CD4-positive, alpha-beta T cell treated with Interleukin-6 at 100 ng/mL for 8 hours (primary cell): ENCODE results near the gene RYR3.

Experiments
- DNase-seq: peaks from one replicate; pipeline ENCODE4 v3.0.0-alpha.2; 2020; ENCODE audit warnings: mixed read lengths, low spot score

The RYR3 gene

DNA sequence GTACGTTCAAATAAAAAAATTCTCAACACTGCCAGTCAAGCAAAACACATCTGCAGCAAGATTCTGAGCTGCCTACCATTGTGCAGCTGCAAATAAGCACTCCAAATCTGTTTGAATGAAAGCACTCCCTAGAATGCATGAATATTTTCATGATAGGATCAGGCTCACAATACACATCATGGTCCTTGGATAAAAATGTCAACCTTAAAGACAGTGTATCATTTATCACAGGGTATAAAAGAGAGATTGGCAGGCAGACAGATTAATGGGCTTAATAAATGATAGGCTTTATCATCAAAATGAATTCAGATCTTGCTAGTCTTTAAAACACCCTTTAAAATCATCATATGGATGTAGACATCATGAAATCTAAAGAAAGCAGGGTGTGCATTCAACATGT, 9.2 kb downstream of the RYR3 start:
- DNase-seq, result no peak

DNA sequence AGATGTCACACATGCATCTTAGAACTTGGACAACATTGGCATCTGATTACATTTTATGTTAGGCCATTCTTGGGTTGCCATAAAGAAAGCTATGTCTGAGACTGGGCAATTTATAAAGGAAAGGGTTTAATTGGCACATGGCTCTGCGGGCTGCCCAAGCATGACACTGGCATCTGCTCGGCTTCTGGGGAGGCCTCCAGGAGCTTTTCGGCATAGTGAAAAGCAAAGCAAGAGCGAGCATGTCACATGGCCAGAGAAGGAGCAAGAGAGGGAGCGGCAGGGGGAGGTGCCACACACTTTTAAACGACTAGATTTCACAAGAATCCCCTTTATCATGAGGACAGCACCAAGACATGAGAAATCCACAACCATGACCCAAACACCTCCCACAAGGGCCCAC, 11.3 kb downstream of the RYR3 start:
- DNase-seq, result no peak

DNA sequence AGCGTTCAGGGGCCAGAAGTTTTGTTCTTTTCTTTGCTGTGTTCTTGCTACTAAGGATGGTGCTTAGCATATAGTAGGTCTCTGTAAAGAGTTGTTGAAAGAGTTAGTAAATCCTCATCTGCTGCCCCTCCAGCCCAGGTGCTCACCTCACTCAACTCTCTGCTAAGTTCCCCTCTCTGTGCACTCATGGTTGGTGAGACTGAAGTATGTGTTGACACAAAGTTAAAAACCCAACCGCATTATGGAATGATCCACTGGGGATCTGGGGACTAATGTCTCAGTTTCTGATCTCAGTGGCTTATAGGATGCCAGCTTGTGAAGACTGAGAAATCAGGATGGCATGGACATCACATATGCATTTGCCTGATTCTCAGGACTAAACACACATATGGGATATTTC, 13.8 kb downstream of the RYR3 start:
- DNase-seq, result no peak

DNA sequence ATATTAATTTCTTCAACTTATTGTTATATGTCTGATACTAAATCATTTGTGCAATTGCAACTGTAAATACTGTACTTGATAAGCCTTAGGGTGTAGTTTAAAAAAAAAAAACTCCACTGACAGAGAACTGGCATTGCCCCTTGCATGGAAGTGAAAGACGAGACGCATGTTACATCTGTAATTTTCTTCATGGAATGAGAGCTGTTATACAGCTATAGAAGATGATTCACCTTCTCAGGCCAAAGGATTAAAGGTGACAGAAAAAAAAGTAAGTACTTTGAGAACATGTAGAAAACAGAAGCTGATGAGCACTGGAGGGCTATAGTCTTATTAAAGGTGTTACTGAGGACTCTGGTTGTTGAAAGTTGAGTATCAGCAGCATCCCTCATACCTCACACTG, 16.1 kb downstream of the RYR3 start:
- no peak for DNase-seq

DNA sequence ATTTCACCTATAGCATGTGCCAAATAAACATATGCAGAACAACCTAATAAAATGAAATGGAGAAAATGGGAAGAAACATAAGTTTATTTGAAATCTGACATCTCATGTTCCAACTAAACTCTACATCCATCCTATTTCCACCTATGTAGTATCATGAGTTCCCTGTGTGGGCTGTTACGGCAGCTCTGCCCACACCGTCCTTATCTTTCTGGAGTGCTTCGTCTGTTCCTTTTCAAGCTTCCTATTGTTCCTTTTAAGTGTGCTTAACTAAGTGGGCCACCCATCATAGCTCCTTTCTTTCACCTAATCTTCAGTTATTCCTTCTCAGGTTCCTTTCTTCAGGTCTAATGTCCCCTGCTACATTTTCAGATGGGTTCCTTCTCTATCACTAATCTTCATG, 17.3 kb downstream of the RYR3 start:
- no peak for DNase-seq

DNA sequence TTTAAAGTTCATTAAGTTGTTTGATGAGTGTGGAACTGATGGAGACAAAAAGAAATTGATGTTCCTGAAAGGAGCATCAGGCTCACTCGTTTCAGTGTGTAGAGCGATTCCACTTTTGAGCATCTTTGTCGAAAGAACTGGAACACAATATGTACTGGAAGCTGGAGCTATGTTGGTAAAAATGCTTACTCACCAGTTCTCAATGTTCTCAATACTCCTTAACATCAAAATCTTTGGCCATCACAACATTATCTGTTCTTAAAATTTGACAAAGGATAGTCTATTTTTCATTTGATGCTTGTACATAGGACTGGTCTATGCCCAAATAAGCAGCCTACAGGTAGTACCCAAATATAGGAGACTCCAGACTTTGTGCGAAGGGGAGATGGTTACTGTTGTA, 18.7 kb downstream of the RYR3 start:
- DNase-seq, result no peak

DNA sequence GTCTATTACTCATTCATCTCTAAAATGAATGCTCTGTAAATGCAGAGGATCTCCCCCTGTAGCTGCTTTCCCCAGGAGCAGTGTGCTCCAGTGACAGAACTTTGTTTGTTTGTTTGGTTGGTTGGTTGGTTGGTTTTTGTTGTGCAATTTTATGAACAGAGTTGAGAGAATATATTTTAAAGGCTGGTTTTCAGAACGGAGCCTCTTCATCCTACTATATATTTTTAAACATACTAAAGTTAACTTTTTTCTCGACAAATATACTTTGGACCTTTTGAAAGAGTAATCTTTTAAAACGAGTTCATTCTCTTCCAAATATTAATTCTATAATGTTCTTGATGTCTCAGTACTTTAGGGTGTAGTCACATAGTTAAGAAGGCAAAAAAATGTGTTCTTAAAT, 20.2 kb downstream of the RYR3 start:
- DNase-seq, result no peak

DNA sequence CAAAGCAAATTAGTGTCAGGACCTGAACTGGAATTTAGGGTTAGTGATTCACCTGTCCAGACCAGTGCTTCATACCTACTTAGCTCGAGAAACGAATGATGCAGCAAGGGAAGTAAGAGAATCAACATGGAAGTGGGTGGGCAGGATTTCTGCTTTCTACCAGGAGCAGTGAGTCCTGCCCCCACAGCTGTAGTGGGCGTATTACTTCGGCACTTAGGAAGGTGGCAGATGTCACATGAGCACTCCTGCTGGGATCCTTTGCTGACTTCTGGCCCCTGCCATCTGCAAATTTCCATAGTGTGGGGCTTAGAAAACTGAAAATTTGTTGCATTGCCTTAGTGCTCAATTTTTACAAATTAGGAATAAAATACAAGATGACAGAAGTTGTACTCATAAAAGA, 31.2 kb downstream of the RYR3 start:
- DNase-seq, result no peak

DNA sequence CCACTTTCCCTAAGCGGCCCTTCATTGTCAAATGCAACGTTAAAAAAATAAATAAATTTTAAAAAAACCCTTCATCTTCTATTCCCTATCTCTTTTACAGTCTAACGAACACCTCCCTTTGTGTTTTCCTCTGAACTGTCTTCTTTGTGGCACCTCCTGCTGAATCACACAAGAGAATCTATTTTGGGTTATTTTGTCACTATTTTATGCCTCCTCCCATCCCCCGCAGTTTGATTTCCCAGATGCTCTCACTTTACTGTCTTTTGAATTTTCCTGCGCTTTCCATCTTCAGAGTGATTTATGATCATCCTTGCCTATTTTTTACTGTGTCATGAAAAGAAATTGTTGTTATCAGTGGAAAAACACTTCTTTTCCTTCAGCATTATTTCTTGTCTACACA, 32.5 kb downstream of the RYR3 start:
- no peak for DNase-seq

DNA sequence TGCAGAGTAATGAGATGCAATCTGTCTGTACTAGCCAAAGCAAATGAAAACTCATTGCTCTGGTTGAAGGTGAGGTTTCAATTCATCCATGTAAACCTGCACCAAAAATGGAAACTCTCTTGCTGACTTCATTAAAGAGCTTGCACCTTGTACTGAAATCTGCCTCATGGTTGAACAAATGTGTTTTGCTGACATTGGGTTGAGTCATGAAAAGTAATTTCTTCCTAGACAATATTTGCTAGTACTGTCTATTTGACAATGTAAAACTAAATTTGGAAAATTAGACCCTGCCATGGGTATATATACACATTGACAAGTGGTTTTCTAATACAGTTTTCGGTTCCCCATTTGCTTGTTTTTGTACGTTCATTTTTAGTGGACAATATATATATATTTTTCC, 33.3 kb downstream of the RYR3 start:
- DNase-seq, result no peak

DNA sequence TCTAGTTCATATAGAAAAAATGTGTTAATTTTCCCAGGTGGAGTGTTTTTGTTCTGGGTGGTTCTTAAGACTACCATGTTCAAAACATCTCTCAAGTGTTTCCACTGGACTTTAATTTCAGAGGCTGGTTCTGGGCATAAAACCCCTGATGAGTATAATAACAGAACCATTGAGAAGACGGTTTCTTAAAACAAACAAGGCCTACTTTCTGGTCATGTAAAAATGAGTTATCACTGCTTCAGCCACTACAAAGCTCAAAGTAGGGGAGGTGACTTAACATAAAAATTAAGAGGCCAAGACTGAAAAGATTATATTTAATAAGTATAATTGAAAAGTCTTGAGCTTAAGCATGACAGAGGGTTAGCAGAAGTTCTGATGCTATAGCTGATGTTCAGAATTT, 33.8 kb downstream of the RYR3 start:
- DNase-seq, result no peak

DNA sequence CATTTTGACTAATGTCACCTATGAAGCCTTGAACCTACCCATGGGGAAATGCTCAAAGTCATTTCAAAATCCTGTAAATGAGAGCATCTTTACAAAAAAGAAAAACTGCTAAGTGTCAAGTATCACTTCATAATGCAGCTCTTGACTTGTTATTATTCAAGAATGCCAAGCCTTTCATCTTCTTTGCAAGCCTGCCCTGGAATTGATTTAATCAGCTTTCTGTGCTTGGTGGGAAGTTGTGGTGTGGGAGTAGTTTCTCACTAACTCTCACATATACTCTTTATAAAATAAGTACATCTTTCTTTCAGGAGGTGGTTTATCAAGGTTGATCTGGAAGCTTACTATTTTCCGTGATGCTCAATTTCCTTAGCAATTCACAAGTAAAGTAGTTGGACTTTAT, 43.6 kb downstream of the RYR3 start:
- no peak for DNase-seq

DNA sequence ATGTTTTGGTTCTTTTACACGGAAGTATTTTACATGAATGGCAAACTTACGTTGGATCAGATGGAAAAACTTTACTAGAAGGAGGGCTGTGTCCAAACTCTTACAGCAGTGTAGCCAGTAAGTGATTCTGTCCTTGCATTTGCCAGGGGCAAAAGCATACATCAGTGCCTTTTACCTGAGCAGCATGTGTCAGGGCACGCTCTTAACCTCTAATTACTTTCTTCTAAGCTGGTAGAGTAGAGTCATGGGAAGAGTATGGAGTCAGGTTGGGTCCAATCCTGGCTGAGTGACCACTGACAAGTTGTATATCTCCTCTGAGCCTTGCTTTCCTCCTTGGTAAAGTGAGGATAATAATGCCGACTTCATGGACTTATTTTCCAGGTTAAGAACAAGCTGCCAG, 47.1 kb downstream of the RYR3 start:
- DNase-seq, result no peak

DNA sequence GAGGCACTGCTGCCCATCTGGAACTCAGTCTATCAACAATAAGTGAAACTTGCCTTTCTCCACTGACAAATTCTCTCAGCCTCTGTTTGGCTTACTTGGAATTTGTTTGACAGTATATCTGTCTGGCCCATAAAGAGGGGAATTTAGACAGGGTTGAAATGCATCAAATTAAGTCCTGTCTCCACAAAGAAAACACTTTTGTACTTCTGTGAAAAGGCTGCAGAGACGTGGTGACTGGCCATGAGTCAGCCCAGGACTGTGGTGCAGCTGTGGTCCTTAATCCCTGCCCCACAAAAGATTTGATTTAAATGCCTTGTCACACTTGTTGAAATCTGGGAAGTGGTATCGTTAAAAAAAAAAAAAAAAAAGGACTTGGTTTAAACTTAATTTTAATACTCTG, 47.5 kb downstream of the RYR3 start:
- no peak for DNase-seq

DNA sequence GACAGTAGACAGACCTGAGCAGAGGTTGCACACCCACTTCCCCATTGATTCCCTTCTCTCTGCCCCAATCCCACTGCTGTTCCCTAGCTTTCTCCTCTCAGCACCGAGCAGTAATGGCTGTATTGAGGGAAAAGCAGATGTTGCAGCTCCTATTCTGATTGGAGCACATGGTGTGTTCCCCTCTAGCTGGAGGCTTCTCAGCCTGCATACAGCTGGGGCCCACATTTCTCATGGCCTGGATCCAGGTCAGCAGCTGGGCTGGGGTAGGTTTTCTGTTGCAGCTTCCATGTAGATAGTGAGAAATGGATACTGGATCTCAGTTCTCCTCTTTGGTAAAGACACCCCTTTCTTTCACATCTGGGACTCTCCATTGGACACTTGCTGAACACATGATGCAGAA, 50.1 kb downstream of the RYR3 start:
- DNase-seq, result no peak

DNA sequence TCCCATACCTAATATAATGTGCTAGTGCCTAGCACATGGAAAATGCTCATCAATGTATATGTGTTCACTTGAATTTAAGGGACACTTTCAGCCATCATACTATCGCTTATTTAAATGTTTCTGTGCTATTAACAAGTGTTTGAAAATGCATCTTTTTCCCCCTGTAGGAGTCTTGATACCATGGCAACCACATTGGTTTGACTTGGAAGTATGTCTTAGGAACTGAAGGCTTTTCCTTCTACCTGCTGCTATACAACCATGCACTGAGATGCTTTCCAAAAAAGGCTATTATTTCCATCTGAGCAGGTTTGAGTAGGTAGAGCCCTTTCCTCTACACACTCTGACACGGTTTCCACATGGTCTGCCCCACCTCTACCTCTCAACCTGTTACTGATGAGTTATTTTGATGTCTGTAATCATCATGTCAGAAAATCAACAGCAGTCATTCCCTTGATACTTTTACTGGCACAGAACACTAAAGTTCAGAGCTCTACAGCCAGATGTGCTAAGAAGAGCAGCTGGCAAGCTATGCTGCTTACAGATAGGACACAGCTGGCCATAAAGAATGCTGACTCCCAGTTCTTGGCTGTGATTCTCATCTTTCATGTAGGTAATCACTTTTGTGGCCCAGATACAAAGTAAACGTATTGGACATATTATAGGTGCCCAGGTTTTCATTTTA, 59.3 kb downstream of the RYR3 start:
- DNase-seq, result no peak

DNA sequence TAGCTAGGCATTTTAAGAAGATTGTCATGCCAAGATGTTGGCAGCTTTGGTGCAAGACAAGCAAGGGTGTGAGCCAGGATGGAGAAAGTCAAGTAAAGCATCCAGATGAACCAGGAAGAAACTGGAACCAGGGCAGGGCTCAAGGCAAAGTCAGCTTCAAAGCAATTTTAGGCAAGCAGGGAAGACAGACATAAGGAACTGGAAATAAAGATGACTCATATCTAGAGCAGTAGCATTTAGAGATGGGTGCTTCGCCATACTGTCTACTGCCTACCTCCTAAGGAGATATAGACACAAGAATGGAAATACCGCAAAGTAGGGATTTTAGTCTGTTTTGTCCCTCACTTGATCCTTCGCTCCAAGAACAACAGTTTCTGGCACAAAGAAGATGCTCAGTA, 59.9 kb downstream of the RYR3 start:
- DNase-seq, result no peak

DNA sequence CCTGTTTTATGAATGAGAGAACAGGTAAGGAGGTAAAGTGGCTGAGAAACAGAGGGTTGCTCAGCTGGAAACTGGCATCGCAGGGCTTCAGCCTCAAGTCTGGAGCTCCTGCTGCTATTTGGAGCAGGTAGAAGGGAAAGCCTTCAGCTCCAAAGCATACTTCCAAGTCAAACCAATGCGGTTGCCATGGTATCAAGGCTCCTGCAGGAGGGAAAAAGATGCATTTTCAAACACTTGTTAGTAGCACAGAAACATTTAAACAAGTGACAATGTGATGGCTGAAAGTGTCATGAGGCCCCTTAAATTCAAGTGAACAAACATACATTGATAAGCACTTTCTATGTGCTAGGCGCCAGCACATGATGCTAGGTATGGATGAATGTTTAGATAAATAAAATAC, 60.4 kb downstream of the RYR3 start:
- DNase-seq, result no peak

DNA sequence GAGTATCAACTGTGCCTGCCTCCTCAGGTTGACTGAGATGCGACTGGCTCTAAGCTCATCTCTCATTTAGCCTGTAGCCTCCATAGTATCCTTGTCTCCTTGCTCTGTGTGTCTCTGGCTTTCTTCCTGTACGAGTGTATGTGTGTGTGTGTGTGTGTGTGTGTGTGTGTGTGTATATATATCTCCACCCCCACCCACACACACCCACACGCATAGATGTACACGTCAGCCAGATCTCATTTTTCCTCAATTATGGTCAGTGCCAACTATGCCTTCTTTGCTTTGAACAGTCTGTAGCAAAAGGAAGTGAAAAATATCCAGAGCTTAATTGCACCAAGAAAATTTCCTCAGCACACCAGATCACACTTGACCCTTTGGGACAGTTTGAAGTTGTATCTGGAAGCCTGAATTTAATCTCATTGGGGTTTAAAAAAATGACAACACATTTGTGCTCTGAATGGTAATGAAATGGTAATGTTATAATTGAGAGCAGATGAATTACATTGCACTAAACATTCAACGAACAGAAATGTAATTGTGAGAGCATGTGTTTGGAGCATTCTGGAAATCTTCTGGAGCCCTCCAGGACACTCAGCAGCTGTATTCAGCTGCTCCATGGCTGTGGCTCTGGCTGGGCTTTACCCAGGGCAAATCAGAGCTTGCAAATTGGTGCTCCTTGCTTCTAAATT, 63.6 kb downstream of the RYR3 start:
- DNase-seq, result no peak

DNA sequence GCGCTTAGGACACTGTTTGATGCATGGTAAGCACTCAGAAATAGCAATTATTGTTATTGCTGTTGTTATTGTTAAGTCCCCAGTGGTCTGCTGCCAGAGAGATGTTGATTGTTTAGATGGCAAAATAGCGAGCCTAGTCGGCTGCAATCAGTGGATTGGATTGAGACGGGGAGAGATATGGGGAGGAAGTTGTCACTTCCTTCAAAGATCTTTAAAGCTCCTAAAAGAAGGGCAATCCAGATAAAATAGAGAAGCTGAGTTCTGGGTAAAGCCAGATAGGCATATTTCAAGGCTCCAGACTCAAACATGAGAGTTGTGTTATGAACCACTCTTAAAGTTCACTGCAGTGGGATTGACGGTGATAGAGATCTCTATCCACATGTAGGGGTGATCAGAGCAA, 64.5 kb downstream of the RYR3 start:
- no peak for DNase-seq

DNA sequence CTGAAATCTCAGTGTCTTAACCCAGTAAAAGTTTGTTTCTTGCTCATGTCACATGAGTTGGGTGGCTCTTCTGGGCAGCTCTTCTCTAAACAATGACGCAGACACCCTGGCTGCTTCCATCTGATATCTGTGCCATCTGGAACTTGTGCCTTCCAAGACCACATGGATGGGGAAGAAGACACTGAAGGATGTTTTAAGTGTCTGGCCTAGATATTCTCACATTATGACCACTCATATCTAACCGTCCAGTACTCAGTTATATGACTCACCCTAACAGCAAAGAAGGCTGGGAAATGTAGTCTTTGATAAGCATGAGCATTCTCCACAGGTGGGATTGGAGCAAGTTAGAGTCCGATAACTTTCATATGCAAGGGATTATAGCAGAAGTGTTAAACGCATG, 66.4 kb downstream of the RYR3 start:
- no peak for DNase-seq

DNA sequence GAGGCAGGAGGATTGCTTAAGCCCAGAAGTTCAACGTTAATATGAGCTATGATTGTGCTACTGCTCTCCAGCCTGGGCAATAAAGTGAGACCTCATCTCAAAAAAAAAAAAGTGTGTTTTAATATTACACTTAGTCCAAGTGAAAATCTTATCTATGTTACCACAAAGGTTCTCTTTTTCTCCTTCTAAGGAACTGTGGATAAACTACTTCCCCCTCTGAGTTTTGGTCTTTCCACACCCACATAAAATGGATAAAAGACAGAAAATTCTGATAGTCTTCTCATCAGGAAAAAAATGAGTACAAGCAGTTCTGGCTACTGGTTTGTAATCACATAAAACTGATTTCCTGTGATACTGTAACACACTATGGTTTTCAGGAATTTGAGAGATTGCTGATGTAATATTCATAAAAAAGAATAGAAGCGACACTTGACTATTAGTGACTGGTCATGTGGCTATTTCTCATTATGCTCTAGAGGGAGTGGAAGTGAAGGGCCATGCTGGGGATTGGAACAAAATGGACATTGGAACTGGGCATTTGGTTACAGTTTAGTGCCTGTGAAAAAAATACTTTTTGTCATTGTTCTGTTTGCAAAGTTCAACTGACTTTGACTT, 68.2 kb downstream of the RYR3 start:
- DNase-seq, result no peak

DNA sequence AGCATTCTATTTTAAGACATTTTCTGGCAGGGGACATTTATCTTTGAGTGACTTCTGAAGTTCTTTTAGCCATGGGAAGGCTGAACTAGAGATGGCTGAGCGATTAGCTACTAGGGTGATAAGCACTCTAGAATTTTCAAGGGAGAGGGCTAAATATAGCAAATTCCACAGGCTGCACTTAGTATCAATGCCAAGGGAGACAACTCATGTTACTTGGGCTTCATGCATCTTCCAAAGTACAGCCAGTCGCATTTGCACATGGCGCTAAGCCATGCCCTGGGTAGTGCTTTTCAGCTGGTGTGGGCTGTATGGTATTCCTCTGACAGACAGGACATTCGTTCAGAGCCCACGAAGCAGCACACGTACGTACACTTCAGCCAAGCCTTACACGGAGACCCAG, 69.6 kb downstream of the RYR3 start:
- DNase-seq, result no peak

DNA sequence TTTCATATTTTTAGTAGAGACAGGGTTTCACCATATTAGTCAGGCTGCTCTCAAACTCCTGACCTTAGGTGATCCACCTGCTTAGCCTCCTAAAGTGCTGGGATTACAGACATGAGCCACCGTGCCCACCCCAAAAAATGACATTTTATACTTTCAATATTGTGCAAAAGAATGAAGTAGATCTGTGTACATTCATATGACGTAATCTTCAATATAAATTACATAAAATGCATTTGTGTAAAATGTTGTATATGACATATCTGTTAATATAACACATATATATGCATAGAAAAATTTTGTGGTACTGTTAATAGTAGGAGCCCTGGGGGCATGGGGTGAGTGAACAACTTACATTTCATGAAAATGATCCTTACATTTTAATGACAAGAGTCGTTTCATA, 71.7 kb downstream of the RYR3 start:
- no peak for DNase-seq
